A549 treated with RU486 at 1 μM for 4 hours (cell line): ENCODE results near the gene JAM3. TPM values are rescaled to one million over a fixed set of nuclear protein-coding genes. Genes with fewer than 3 reads are reported as not detected.

Experiments used
- total RNA-seq: library from RNA; stranded (reverse); fragments of 200-300 nt; extraction: Qiagen RNA extraction; gene quantifications from 5 replicates; pipeline ENCODE4 v1.2.3, GENCODE V29; 2022; ENCODE audit warnings: low read depth

The JAM3 gene
- 3.8 to 4.6 TPM (median 4.3 TPM) in 5 replicates for total RNA-seq

DNA sequence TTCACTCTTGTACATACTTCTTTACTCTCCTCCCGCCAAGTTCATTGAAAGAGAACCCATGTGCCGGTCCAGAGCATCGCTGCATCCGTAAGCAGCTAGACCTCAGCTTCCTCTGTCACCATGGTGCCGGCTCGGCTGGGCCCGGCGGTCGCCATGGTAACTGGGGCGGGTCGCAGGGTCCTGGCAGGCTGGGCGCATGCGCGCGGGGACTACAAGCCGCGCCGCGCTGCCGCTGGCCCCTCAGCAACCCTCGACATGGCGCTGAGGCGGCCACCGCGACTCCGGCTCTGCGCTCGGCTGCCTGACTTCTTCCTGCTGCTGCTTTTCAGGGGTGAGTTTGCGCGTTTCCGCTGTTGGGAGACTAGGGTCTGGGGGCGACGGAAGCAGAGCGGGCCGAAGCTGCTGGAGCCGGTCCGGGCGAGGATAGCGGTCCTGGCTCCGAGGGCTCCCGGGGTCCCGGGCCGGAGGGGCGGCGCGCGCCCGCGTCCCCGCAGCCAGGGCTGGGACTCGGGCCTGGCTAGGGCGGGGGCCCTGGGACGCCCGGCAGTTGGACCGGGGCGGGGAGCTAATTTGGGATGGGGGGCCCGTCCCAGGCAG, at the start of gene JAM3:
TSS of gene JAM3 (plus strand) at position 244 of the 597 bp plus-strand sequence. CDS start at position 256, 12 bp downstream.

Other genes starting within 250 kb of the JAM3 start
- gene SPATA19, start 223.6 kb upstream of the JAM3 start, total RNA-seq: not detected in 5 replicates
- gene IGSF9B, start 112.1 kb upstream of the JAM3 start, total RNA-seq: 0.54 to 1.5 TPM (median 1.2 TPM) in 5 replicates
- 22.9 to 26.9 TPM (median 26.2 TPM) in 5 replicates for gene NCAPD3, start 154.9 kb downstream of the JAM3 start, total RNA-seq
- 18.2 to 22.4 TPM (median 22.1 TPM) in 5 replicates for gene VPS26B, start 155.6 kb downstream of the JAM3 start, total RNA-seq
- 15.9 to 20.5 TPM (median 17.2 TPM) in 5 replicates for gene THYN1, start 184.3 kb downstream of the JAM3 start, total RNA-seq
- 7.4 to 9.4 TPM (median 8.3 TPM) in 5 replicates for gene ACAD8, start 184.5 kb downstream of the JAM3 start, total RNA-seq
- gene GLB1L3, start 207.3 kb downstream of the JAM3 start, total RNA-seq: not detected in 5 replicates